Neural crest cell (in vitro differentiated cells): ENCODE results near the gene LRFN5. TPM values are rescaled to one million over a fixed set of nuclear protein-coding genes. Genes with fewer than 3 reads are reported as not detected.
"Not testable (repeated sequence)": the region's sequence is repeated elsewhere in the genome, so short reads cannot be mapped to it uniquely, and the experiment has no call there.

ENCODE experiments used
- DNase-seq: peaks from one replicate; pipeline ENCODE4 v3.0.0; 2021; ENCODE audit warnings: low read depth, mixed read lengths, low spot score
- H3K27ac Mint-ChIP-seq: one replicate; pipeline ENCODE4 v1.8.0; 2021; ENCODE audit warnings: mild to moderate bottlenecking, mixed read lengths; ENCODE audit not compliant: unreplicated experiment
- H3K27me3 Mint-ChIP-seq: 2 replicates; pipeline ENCODE4 v1.8.0; 2021; ENCODE audit warnings: low read depth, mild to moderate bottlenecking, mixed read lengths
- H3K36me3 Mint-ChIP-seq: 2 replicates; pipeline ENCODE4 v1.8.0; 2021; ENCODE audit warnings: low read depth, mild to moderate bottlenecking, mixed read lengths
- H3K4me1 Mint-ChIP-seq: 2 replicates; pipeline ENCODE4 v1.8.0; 2021; ENCODE audit warnings: mixed read lengths
- H3K4me3 Mint-ChIP-seq: one replicate; pipeline ENCODE4 v1.8.0; 2021; ENCODE audit warnings: mild to moderate bottlenecking, mixed read lengths
- H3K9me3 Mint-ChIP-seq: 2 replicates; pipeline ENCODE4 v1.8.0; 2021; ENCODE audit warnings: mixed read lengths
- total RNA-seq: library from RNA; stranded (reverse); gene quantifications from 2 replicates; pipeline ENCODE4 v1.2.1, GENCODE V29; 2021
- TF ChIP-seq, protein P1 (sequence below): fragments of 200-600 bp; sonication (generic); conservative IDR thresholded peaks from 2 replicates; pipeline ENCODE4 v1.5.0; 2021; ENCODE audit warnings: antibody characterized with exemption, mild to moderate bottlenecking

The LRFN5 gene
- total RNA-seq, 1 donor from 2014 or later, result 1.3 TPM

DNA sequence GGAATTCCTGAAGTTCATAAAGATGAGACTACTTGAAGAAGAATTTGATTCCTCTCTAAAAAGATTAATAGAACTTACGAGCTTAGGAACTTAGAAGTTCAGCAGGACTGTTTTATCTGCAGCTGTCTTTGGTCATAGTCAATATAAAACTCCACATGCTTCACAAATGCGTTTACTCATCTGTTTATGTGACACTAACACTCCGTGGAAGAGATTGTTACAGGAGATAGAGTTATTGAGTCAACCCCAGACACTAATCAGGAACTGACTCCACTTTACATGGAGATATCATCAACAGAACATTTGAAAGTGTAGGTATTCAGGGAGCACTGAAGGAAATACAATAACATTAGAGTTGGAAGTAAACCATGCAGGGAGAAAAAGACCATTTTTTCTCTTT is 92.8 kb downstream of the LRFN5 start:
- H3K4me3 Mint-ChIP-seq, result no peak overlapping the region
- DNase-seq, result no peak
- no peaks in the 10 kb centered on the region for H3K9me3 Mint-ChIP-seq
- no peaks in the 10 kb centered on the region for H3K27me3 Mint-ChIP-seq
- no peaks in the 10 kb centered on the region for H3K36me3 Mint-ChIP-seq
- H3K4me1 Mint-ChIP-seq, result no peaks in the 10 kb centered on the region
- TF ChIP-seq, protein P1, sequence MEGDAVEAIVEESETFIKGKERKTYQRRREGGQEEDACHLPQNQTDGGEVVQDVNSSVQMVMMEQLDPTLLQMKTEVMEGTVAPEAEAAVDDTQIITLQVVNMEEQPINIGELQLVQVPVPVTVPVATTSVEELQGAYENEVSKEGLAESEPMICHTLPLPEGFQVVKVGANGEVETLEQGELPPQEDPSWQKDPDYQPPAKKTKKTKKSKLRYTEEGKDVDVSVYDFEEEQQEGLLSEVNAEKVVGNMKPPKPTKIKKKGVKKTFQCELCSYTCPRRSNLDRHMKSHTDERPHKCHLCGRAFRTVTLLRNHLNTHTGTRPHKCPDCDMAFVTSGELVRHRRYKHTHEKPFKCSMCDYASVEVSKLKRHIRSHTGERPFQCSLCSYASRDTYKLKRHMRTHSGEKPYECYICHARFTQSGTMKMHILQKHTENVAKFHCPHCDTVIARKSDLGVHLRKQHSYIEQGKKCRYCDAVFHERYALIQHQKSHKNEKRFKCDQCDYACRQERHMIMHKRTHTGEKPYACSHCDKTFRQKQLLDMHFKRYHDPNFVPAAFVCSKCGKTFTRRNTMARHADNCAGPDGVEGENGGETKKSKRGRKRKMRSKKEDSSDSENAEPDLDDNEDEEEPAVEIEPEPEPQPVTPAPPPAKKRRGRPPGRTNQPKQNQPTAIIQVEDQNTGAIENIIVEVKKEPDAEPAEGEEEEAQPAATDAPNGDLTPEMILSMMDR, result no peak
- no peak overlapping the region for H3K27ac Mint-ChIP-seq

DNA sequence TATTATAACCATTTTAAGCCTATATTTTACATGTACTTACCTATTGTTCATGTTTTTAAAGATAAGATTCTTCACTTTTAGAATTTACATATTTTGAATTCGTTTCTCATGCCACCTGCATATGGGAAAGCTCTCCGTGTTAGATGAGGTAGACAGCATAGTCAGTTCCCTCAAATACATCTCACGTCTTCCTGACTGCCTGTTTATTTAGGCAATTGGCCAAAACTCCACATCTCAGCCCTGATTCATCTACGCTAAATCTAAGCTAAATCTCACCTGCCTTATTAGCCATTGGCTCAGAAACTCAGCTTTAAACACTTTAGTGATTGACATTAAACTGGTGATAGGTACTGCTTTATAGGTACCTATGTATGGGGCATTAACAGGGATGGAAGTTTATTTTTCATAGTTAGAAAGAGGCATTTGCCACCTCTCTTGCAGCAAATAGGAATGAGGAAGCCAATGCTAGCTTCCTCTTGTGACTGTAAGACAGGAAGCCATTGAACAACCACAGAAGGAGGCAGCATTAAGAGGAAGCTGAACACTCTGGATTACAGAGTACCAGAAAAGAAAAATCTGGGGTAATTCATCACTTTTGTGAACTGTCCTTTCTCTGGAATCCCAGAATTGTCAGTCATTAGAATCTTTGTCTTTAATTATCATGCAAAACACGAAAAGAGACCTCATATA is 111.9 kb downstream of the LRFN5 start:
- H3K4me3 Mint-ChIP-seq, result no peak overlapping the region
- no peaks in the 10 kb centered on the region for H3K9me3 Mint-ChIP-seq
- peaks cover 2% of the 10 kb centered on the region for H3K36me3 Mint-ChIP-seq
- TF ChIP-seq, protein P1, result no peak
- no peak overlapping the region for H3K27ac Mint-ChIP-seq
- H3K4me1 Mint-ChIP-seq, result no peaks in the 10 kb centered on the region
- no peak for DNase-seq
- H3K27me3 Mint-ChIP-seq, result no peaks in the 10 kb centered on the region

DNA sequence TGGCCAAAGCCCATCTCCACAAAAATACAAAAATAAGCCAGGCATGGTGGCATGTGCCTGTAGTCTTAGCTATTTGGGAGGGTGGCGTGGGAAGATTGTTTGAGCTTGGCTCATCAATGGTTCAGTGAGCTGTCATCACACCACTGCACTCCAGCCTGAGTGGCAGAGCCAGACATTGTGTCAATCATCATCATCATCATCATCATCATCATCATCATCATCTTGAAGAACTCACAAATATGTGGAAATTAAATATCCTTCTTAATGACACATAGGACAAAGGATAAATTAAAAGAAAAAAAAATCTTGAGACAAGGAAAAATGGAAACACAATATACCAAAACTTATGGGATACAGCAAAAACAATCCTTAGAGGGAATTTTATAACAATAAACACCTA is 132.5 kb downstream of the LRFN5 start:
- TF ChIP-seq, protein P1, result no peak

DNA sequence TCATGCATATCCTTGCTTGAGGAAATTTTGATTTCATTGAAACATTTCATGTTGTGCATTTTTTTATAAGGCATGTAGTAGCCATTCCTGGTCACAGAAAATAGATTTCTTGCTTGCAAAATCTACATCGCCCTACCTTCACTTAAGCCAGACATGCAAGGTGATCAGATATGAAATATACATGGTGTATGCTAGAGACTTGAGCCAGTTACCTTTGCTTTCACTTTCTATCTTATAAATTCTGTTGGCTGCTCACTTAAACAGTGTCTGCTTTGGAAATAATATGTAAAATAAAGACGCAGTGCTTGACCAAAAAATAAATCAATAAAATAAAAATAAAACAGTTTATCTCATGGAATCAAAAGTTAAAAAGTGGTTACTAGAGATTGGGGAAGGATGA is 136.5 kb downstream of the LRFN5 start:
- no peaks in the 10 kb centered on the region for H3K27me3 Mint-ChIP-seq
- H3K27ac Mint-ChIP-seq, result no peak overlapping the region
- TF ChIP-seq, protein P1, result no peak

More for the DNA sequence above, 132.5 kb downstream of the LRFN5 start:
- Mint-ChIP-seq H3K4me3 (no peak overlapping the region), H3K9me3 (peaks cover 12% of the 10 kb centered on the region), H3K36me3 (peaks cover 9% of the 10 kb centered on the region), H3K27ac (no peak overlapping the region), H3K4me1 (no peaks in the 10 kb centered on the region), H3K27me3 (no peaks in the 10 kb centered on the region)
- DNase-seq, result no peak

DNA sequence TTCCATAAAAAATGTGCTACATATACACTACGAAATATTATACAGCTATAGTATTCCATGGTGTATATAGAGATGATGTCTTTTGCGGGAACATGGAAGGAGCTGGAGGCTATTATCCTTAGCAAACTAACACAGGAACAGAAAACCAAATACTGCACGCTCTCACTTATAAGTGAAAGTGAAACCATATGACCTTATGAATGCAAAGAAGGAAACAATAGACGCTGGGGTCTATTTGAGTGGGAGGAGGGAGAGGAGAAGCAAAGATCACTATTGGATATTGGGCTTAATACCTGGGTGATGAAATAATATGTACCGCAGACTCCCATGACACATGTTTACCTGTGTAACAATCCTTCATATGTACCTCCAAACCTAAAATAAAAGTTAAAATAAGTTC is 142.8 kb downstream of the LRFN5 start:
- H3K4me1 Mint-ChIP-seq, result no peaks in the 10 kb centered on the region
- no peaks in the 10 kb centered on the region for H3K36me3 Mint-ChIP-seq
- no peaks in the 10 kb centered on the region for H3K27me3 Mint-ChIP-seq
- TF ChIP-seq, protein P1, result no peak
- DNase-seq, result no peak
- H3K9me3 Mint-ChIP-seq, result no peaks in the 10 kb centered on the region
- H3K27ac Mint-ChIP-seq, result no peak overlapping the region
- H3K4me3 Mint-ChIP-seq, result no peak overlapping the region

More for the DNA sequence above, 136.5 kb downstream of the LRFN5 start:
- H3K36me3 Mint-ChIP-seq, result peaks cover 4% of the 10 kb centered on the region
- H3K4me1 Mint-ChIP-seq, result no peaks in the 10 kb centered on the region
- DNase-seq, result no peak
- H3K9me3 Mint-ChIP-seq, result peaks cover 6% of the 10 kb centered on the region
- H3K4me3 Mint-ChIP-seq, result no peak overlapping the region

DNA sequence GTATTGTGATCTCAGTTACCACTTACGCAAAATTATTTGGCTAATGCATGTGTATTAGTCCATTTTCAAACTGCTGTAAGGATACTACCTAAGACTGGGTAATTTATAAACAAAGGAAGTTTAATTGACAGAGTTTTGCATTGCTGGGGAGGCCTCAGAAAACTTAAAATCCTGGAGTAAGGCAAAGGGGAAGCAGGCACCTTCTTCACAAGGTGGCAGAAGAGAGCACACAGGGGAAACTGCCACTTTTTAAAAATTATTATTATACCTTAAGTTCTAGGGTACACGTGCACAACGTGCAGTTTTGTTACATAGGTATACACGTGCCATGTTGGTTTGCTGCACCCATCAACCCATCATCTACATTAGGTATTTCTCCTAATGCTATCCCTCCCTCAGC is 143.9 kb downstream of the LRFN5 start:
- DNase-seq, H3K27me3 Mint-ChIP-seq, H3K4me3 Mint-ChIP-seq, H3K4me1 Mint-ChIP-seq, H3K27ac Mint-ChIP-seq, H3K9me3 Mint-ChIP-seq, H3K36me3 Mint-ChIP-seq: not testable (repeated sequence)
